Effector memory CD4-positive, alpha-beta T cell (primary cell): ENCODE measurements around the gene OLFML2B.

Experiments
- DNase-seq, 3 donors: peaks; one replicate each; pipeline ENCODE4 v3.0.0-alpha.2; 2020
- H3K27ac ChIP-seq: 2 replicates; pipeline ENCODE4 v1.7.0; 2013; ENCODE audit warnings: mild to moderate bottlenecking, low read length, moderate library complexity; ENCODE audit not compliant: insufficient read depth, poor library complexity, severe bottlenecking
- H3K27me3 ChIP-seq: replicated peaks from 2 replicates; pipeline ENCODE4 v1.7.0; 2013; ENCODE audit warnings: mild to moderate bottlenecking, low read length; ENCODE audit not compliant: insufficient read depth, control insufficient read depth, poor library complexity, severe bottlenecking
- H3K36me3 ChIP-seq: 2 replicates; pipeline ENCODE4 v1.7.0; 2013; ENCODE audit warnings: mild to moderate bottlenecking, low read length, moderate library complexity; ENCODE audit not compliant: control insufficient read depth, insufficient read depth
- H3K4me1 ChIP-seq: 2 replicates; pipeline ENCODE4 v1.7.0; 2013; ENCODE audit warnings: low read length, mild to moderate bottlenecking; ENCODE audit not compliant: control insufficient read depth, insufficient read depth, poor library complexity, severe bottlenecking
- H3K4me3 ChIP-seq: 2 replicates; pipeline ENCODE4 v1.7.0; 2013; ENCODE audit warnings: low read length, low read depth, mild to moderate bottlenecking; ENCODE audit not compliant: insufficient read depth, poor library complexity, severe bottlenecking
- H3K9me3 ChIP-seq: 2 replicates; pipeline ENCODE4 v1.7.0; 2013; ENCODE audit warnings: mild to moderate bottlenecking, low read length, moderate library complexity; ENCODE audit not compliant: control insufficient read depth

OLFML2B gene

GRCh38 chr1:161954050-161954449, 69.6 kb downstream of the OLFML2B start:
- Histone ChIP-seq H3K27ac (no peak overlapping the region), H3K4me3 (no peak overlapping the region), H3K27me3 (no peaks in the 10 kb centered on the region), H3K9me3 (no peaks in the 10 kb centered on the region), H3K4me1 (peaks cover 4% of the 10 kb centered on the region), H3K36me3 (peaks cover 10% of the 10 kb centered on the region)
- DNase-seq = no peak

GRCh38 chr1:161953256-161953920, 70.3 kb downstream of the OLFML2B start:
- DNase-seq = no peak
- H3K9me3 ChIP-seq = no peaks in the 10 kb centered on the region
- H3K27ac ChIP-seq = no peak overlapping the region
- H3K27me3 ChIP-seq = no peaks in the 10 kb centered on the region
- H3K36me3 ChIP-seq = peaks cover 5% of the 10 kb centered on the region
- peaks cover 4% of the 10 kb centered on the region for H3K4me1 ChIP-seq
- H3K4me3 ChIP-seq = no peak overlapping the region

- Histone ChIP-seq H3K4me1 (peaks cover 4% of the 10 kb centered on the region), H3K4me3 (no peak overlapping the region), H3K36me3 (no peaks in the 10 kb centered on the region), H3K9me3 (no peaks in the 10 kb centered on the region), H3K27ac (no peak overlapping the region), H3K27me3 (no peaks in the 10 kb centered on the region)
- DNase-seq = no peak
Observed at GRCh38 chr1:161952607-161953172, 71.0 kb downstream of the OLFML2B start.

- Histone ChIP-seq H3K27ac (no peak overlapping the region), H3K9me3 (no peaks in the 10 kb centered on the region), H3K4me3 (no peak overlapping the region), H3K36me3 (no peaks in the 10 kb centered on the region), H3K27me3 (no peaks in the 10 kb centered on the region), H3K4me1 (peaks cover 4% of the 10 kb centered on the region)
- DNase-seq = no peak
Observed at GRCh38 chr1:161951646-161952045, 72.0 kb downstream of the OLFML2B start.

- H3K27ac ChIP-seq = no peak overlapping the region
- peaks cover 4% of the 10 kb centered on the region for H3K4me1 ChIP-seq
- H3K36me3 ChIP-seq = peaks cover 6% of the 10 kb centered on the region
- no peak overlapping the region for H3K4me3 ChIP-seq
- no peaks in the 10 kb centered on the region for H3K27me3 ChIP-seq
- H3K9me3 ChIP-seq = no peaks in the 10 kb centered on the region
- DNase-seq = no peak
Observed at GRCh38 chr1:161950377-161950776, 73.3 kb downstream of the OLFML2B start.

GRCh38 chr1:161949548-161949947, 74.1 kb downstream of the OLFML2B start:
- DNase-seq = no peak

GRCh38 chr1:161948435-161948834, 75.2 kb downstream of the OLFML2B start:
- no peak overlapping the region for H3K4me3 ChIP-seq
- no peaks in the 10 kb centered on the region for H3K9me3 ChIP-seq
- no peak for DNase-seq
- H3K4me1 ChIP-seq = no peaks in the 10 kb centered on the region
- no peak overlapping the region for H3K27ac ChIP-seq
- H3K27me3 ChIP-seq = no peaks in the 10 kb centered on the region
- H3K36me3 ChIP-seq = peaks cover 6% of the 10 kb centered on the region

More at GRCh38 chr1:161949548-161949947, 74.1 kb downstream of the OLFML2B start:
- Histone ChIP-seq H3K27ac (no peak overlapping the region), H3K4me1 (peaks cover 4% of the 10 kb centered on the region), H3K36me3 (peaks cover 6% of the 10 kb centered on the region), H3K4me3 (no peak overlapping the region), H3K9me3 (no peaks in the 10 kb centered on the region), H3K27me3 (no peaks in the 10 kb centered on the region)

- no peak overlapping the region for H3K4me3 ChIP-seq
- no peak overlapping the region for H3K27ac ChIP-seq
- H3K9me3 ChIP-seq = no peaks in the 10 kb centered on the region
- H3K27me3 ChIP-seq = no peaks in the 10 kb centered on the region
- H3K4me1 ChIP-seq = no peaks in the 10 kb centered on the region
- no peak for DNase-seq
- peaks cover 11% of the 10 kb centered on the region for H3K36me3 ChIP-seq
Observed at GRCh38 chr1:161946071-161946987, 77.3 kb downstream of the OLFML2B start.

GRCh38 chr1:161945306-161946060, 78.2 kb downstream of the OLFML2B start:
- H3K36me3 ChIP-seq = peaks cover 11% of the 10 kb centered on the region
- H3K4me1 ChIP-seq = no peaks in the 10 kb centered on the region
- DNase-seq = no peak

More at GRCh38 chr1:161945306-161946060, 78.2 kb downstream of the OLFML2B start:
- H3K27ac ChIP-seq = no peak overlapping the region
- H3K4me3 ChIP-seq = no peak overlapping the region
- no peaks in the 10 kb centered on the region for H3K9me3 ChIP-seq
- H3K27me3 ChIP-seq = no peaks in the 10 kb centered on the region
